Right lobe of liver (tissue), 6 donors: ENCODE measurements around the gene CPNE1. TPM values are rescaled to one million over a fixed set of nuclear protein-coding genes. Genes with fewer than 3 reads are reported as not detected.
A peak's percentile ranks its signal among the peaks of the same experiment; 100 is the strongest.

ENCODE experiments used
- ATAC-seq, 4 donors: fragments of 200-7000 bp; cut with Tn5 transposase; one replicate each; pipeline ENCODE4 v1.9.1; 2020; ENCODE audit warnings: mild to moderate bottlenecking in 4 of 4, moderate library complexity in 4 of 4
- DNase-seq, 3 donors: peaks; one replicate each; pipeline ENCODE4 v3.0.0-alpha.2; 2020
- H3K27ac ChIP-seq, 3 donors: fragments of 200-600 bp; one replicate each; pipeline ENCODE4 v1.8.0; 2022
- H3K27me3 ChIP-seq, 2 donors: fragments of 200-600 bp; one replicate each; pipeline ENCODE4 v1.8.0; 2022
- H3K36me3 ChIP-seq, 4 donors: fragments of 200-600 bp; sonication (generic) in 1 of 4; one replicate each; pipeline versions ENCODE4 v1.5.1 to v1.8.0; 2017 to 2022; ENCODE audit warnings: control low read depth in 1 of 4
- H3K4me1 ChIP-seq, 4 donors: fragments of 200-600 bp; sonication (generic) in 1 of 4; one replicate each; pipeline versions ENCODE4 v1.5.1 to v1.8.0; 2017 to 2022; ENCODE audit warnings: control low read depth in 1 of 4
- H3K4me3 ChIP-seq, 3 donors: fragments of 200-600 bp; one replicate each; pipeline ENCODE4 v1.8.0; 2022
- H3K9me3 ChIP-seq, 4 donors: fragments of 200-600 bp; sonication (generic) in 1 of 4; one replicate each; pipeline versions ENCODE4 v1.5.1 to v1.8.0; 2017 to 2022; ENCODE audit warnings: control low read depth in 1 of 4
- CTCF ChIP-seq, 4 donors: fragments of 200-600 bp in 3 of 4; fragments of 450-650 bp in 1 of 4; IDR thresholded peaks; one replicate each; pipeline versions ENCODE4 v1.5.1 to v1.8.0; 2016 to 2022; ENCODE audit warnings: antibody characterized with exemption in 4 of 4, mild to moderate bottlenecking in 2 of 4
- POLR2A ChIP-seq: fragments of 450-650 bp; IDR thresholded peaks from one replicate; pipeline ENCODE4 v1.6.1; 2017; ENCODE audit warnings: antibody characterized with exemption, mild to moderate bottlenecking
- WGBS: methylation state at CpG from one replicate; pipeline ENCODE4 v1.1.6; 2018; ENCODE audit warnings: low coverage, low lambda C conversion rate; ENCODE audit not compliant: insufficient coverage; ENCODE audit errors: missing lambda C conversion rate; 5-methylcytosine and 5-hydroxymethylcytosine counted together
- intact Hi-C, 2 donors: fragments of 100-400 bp; cut with DNase I; formaldehyde crosslinking; loops; one replicate each; pipeline versions ENCODE4 v1.11.2 to v1.14.1; 2022
- total RNA-seq, 6 experiments: library from RNA; depleted of rRNA in 2 of 6; stranded (reverse); fragments of >200 nt in 2 of 6; fragmentation: NEBNext Ultra II Directional in 3 of 6; extraction: Animal tissue kit (Norgen Biotek cat#: 25700) in 3 of 6; gene quantifications; one replicate each; pipeline versions ENCODE4 v1.1.0 to v1.2.4, GENCODE V29; 2016 to 2023
- donor health status: DM: no; HTN: yes; CAD: no.
- donor health status: DM: no; HTN: no; CAD: no.
- donor health status: DM: no; HTN: no; CAD: no.
- donor health status: DM: no; HTN: yes; CAD: no.
- donor health status: DM: no; HTN: yes; CAD: no.

Gene CPNE1
- total RNA-seq, 6 experiments from 2014 or later = 35.5 to 72.0 (median 53.3) TPM

- Histone ChIP-seq H3K27me3 (no peaks in the 10 kb centered on the region), H3K27ac (no peak overlapping the region), H3K4me3 (no peak overlapping the region), H3K36me3 (peaks cover 0 to 30% (median 0%) of the 10 kb centered on the region in 4 donors), H3K9me3 (no peaks in the 10 kb centered on the region), H3K4me1 (no peaks in the 10 kb centered on the region)
- no peak for ATAC-seq
- TF ChIP-seq POLR2A (no peak), CTCF (IDR thresholded peaks at IDR 0.05) (no peak)
- intact Hi-C loops = no loop called here
- WGBS = 88% methylated on average over 1 of the region's 1 CpG
- DNase-seq = no peak
These were observed 17.3 kb upstream of the CPNE1 start for GRCh38 chr20:35681960-35682359.

- TF ChIP-seq POLR2A (no peak), CTCF (IDR thresholded peaks at IDR 0.05) (no peak)
- Histone ChIP-seq H3K36me3 (peaks cover 0 to 28% (median 0%) of the 10 kb centered on the region in 4 donors), H3K4me3 (no peak overlapping the region), H3K4me1 (no peaks in the 10 kb centered on the region), H3K27ac (no peak overlapping the region), H3K9me3 (no peaks in the 10 kb centered on the region), H3K27me3 (no peaks in the 10 kb centered on the region)
- intact Hi-C loops = no loop called here
- DNase-seq = peak in 1 of 3 donors; percentile 19
- 60% methylated on average over 3 of the region's 4 CpGs for WGBS
- ATAC-seq = peak in 1 of 4 donors; percentile 26
These were observed 15.9 kb upstream of the CPNE1 start for GRCh38 chr20:35680452-35681183.

- intact Hi-C loops = no loop called here
- H3K36me3 ChIP-seq = peaks cover 0 to 59% (median 20%) of the 10 kb centered on the region in 4 donors
- DNase-seq (peak in 1 of 3 donors; percentile 28), ATAC-seq (no peak)
- H3K9me3 ChIP-seq = no peaks in the 10 kb centered on the region
- no peaks in the 10 kb centered on the region for H3K27me3 ChIP-seq
- H3K4me3 ChIP-seq = no peak overlapping the region
- WGBS = 100% methylated on average over 7 of the region's 8 CpGs
- no peak overlapping the region for H3K27ac ChIP-seq
- no peaks in the 10 kb centered on the region for H3K4me1 ChIP-seq
- TF ChIP-seq POLR2A (no peak), CTCF (IDR thresholded peaks at IDR 0.05) (no peak)
These were observed 10.2 kb upstream of the CPNE1 start for GRCh38 chr20:35674921-35675320.

- TF ChIP-seq CTCF (IDR thresholded peaks at IDR 0.05) (no peak), POLR2A (no peak)
- Histone ChIP-seq H3K4me1 (no peaks in the 10 kb centered on the region), H3K27ac (no peak overlapping the region), H3K4me3 (no peak overlapping the region), H3K36me3 (peaks cover 0 to 66% (median 21%) of the 10 kb centered on the region in 4 donors), H3K9me3 (no peaks in the 10 kb centered on the region), H3K27me3 (no peaks in the 10 kb centered on the region)
- ATAC-seq (no peak), DNase-seq (peak in 1 of 3 donors; percentile 30)
- intact Hi-C loops = no loop called here
- no CpG with 5 or more reads among the region's 4 CpGs for WGBS
These were observed 9.2 kb upstream of the CPNE1 start for GRCh38 chr20:35673884-35674283.
